Endothelial cell of umbilical vein (primary cell): Measurements from ENCODE around the gene MBD3.

Source experiments
- CTCF ChIP-seq, 2 donors: IDR thresholded peaks; 1 replicate in 1 of 2; 2 replicates in 1 of 2; pipeline ENCODE4 v1.5.1; 2011; ENCODE audit warnings: low read length in 2 of 2, mild to moderate bottlenecking in 2 of 2, moderate library complexity in 2 of 2, control low read depth in 1 of 2, inconsistent platforms in 1 of 2, low read depth in 1 of 2; ENCODE audit not compliant: insufficient read depth in 1 of 2; ENCODE audit errors: extremely low read depth in 1 of 2
- EZH2 ChIP-seq: IDR thresholded peaks from 2 replicates; pipeline ENCODE4 v1.6.1; 2012; ENCODE audit warnings: borderline replicate concordance, low read depth, mild to moderate bottlenecking, moderate library complexity, low read length, inconsistent platforms; ENCODE audit not compliant: severe bottlenecking

- TF ChIP-seq EZH2 (no peak), CTCF (IDR thresholded peaks at IDR 0.05; ENCODE audit: extremely low read depth in 1 of 2, insufficient read depth in 1 of 2, low read depth in 1 of 2, low read length in 2 of 2) (no peak)
These were observed 29.3 kb upstream of the MBD3 start for GRCh38 chr19:1622007-1622406.
